Endothelial cell (in vitro differentiated cells): ENCODE data around the gene CCDC60. TPM values are rescaled to one million over a fixed set of nuclear protein-coding genes. Genes with fewer than 3 reads are reported as not detected.

Source experiments
- DNase-seq: peaks from one replicate; pipeline ENCODE4 v3.0.0; 2021; ENCODE audit warnings: low spot score
- H3K27ac Mint-ChIP-seq: one replicate; pipeline ENCODE4 v1.8.0; 2021; ENCODE audit warnings: mixed read lengths, inconsistent platforms; ENCODE audit not compliant: unreplicated experiment
- H3K27me3 Mint-ChIP-seq: one replicate; pipeline ENCODE4 v1.8.0; 2021; ENCODE audit warnings: mild to moderate bottlenecking, moderate library complexity, mixed read lengths, inconsistent platforms; ENCODE audit not compliant: unreplicated experiment
- H3K36me3 Mint-ChIP-seq: one replicate; pipeline ENCODE4 v1.8.0; 2021; ENCODE audit warnings: mild to moderate bottlenecking, low read depth, mixed read lengths, inconsistent platforms; ENCODE audit not compliant: unreplicated experiment
- H3K4me1 Mint-ChIP-seq: one replicate; pipeline ENCODE4 v1.8.0; 2021; ENCODE audit warnings: mild to moderate bottlenecking, mixed read lengths, inconsistent platforms; ENCODE audit not compliant: unreplicated experiment
- H3K4me3 Mint-ChIP-seq: one replicate; pipeline ENCODE4 v1.8.0; 2021; ENCODE audit warnings: mild to moderate bottlenecking, mixed read lengths, inconsistent platforms; ENCODE audit not compliant: unreplicated experiment
- H3K9me3 Mint-ChIP-seq: one replicate; pipeline ENCODE4 v1.8.0; 2021; ENCODE audit warnings: mixed read lengths, inconsistent platforms; ENCODE audit not compliant: unreplicated experiment
- CTCF ChIP-seq: fragments of 200-600 bp; sonication (generic); IDR thresholded peaks from one replicate; pipeline ENCODE4 v1.5.0; 2021; ENCODE audit warnings: antibody characterized with exemption; ENCODE audit not compliant: unreplicated experiment
- total RNA-seq: library from RNA; stranded (reverse); fragmentation: NEBNext Ultra II Directional; extraction: Animal tissue kit (Norgen Biotek cat#: 25700); gene quantifications from one replicate; pipeline ENCODE4 v1.2.1, GENCODE V29; 2021; ENCODE audit not compliant: unreplicated experiment

Gene CCDC60
- total RNA-seq, 1 donor from 2014 or later, result 1.9 TPM

GRCh38 chr12:119319638-119320037 lies 14.9 kb upstream of the CCDC60 start:
- no peaks in the 10 kb centered on the region for H3K36me3 Mint-ChIP-seq
- H3K4me1 Mint-ChIP-seq, result no peaks in the 10 kb centered on the region
- H3K9me3 Mint-ChIP-seq, result no peaks in the 10 kb centered on the region
- H3K4me3 Mint-ChIP-seq, result no peak overlapping the region
- no peak for DNase-seq
- H3K27ac Mint-ChIP-seq, result no peak overlapping the region
- no peak for TF ChIP-seq CTCF
- peaks cover 3% of the 10 kb centered on the region for H3K27me3 Mint-ChIP-seq

GRCh38 chr12:119320678-119321077 lies 13.9 kb upstream of the CCDC60 start:
- no peak for TF ChIP-seq CTCF
- no peak for DNase-seq
- H3K9me3 Mint-ChIP-seq, result no peaks in the 10 kb centered on the region
- H3K27ac Mint-ChIP-seq, result no peak overlapping the region
- no peaks in the 10 kb centered on the region for H3K4me1 Mint-ChIP-seq
- H3K27me3 Mint-ChIP-seq, result peaks cover 3% of the 10 kb centered on the region
- H3K36me3 Mint-ChIP-seq, result no peaks in the 10 kb centered on the region
- H3K4me3 Mint-ChIP-seq, result no peak overlapping the region

GRCh38 chr12:119322301-119322723 lies 12.2 kb upstream of the CCDC60 start:
- TF ChIP-seq CTCF, result no peak
- Mint-ChIP-seq H3K27me3 (peaks cover 3% of the 10 kb centered on the region), H3K4me3 (no peak overlapping the region), H3K36me3 (no peaks in the 10 kb centered on the region), H3K27ac (no peak overlapping the region), H3K4me1 (no peaks in the 10 kb centered on the region), H3K9me3 (no peaks in the 10 kb centered on the region)
- no peak for DNase-seq

- Mint-ChIP-seq H3K27ac (no peak overlapping the region), H3K27me3 (peaks cover 8% of the 10 kb centered on the region), H3K4me1 (peaks cover 10% of the 10 kb centered on the region), H3K36me3 (no peaks in the 10 kb centered on the region), H3K4me3 (no peak overlapping the region), H3K9me3 (no peaks in the 10 kb centered on the region)
- no peak for TF ChIP-seq CTCF
- no peak for DNase-seq
Observed at GRCh38 chr12:119325813-119326212, 8.7 kb upstream of the CCDC60 start.

GRCh38 chr12:119326341-119326740 lies 8.2 kb upstream of the CCDC60 start:
- no peaks in the 10 kb centered on the region for H3K9me3 Mint-ChIP-seq
- TF ChIP-seq CTCF, result no peak
- H3K36me3 Mint-ChIP-seq, result no peaks in the 10 kb centered on the region
- H3K4me1 Mint-ChIP-seq, result peaks cover 10% of the 10 kb centered on the region
- DNase-seq, result no peak
- peaks cover 9% of the 10 kb centered on the region for H3K27me3 Mint-ChIP-seq
- H3K27ac Mint-ChIP-seq, result no peak overlapping the region
- H3K4me3 Mint-ChIP-seq, result no peak overlapping the region
